Small intestine (tissue), 7 donors: ENCODE results near the gene VEGFB. TPM values are rescaled to one million over a fixed set of nuclear protein-coding genes. Genes with fewer than 3 reads are reported as not detected.

Experiments
- DNase-seq, 2 donors: peaks; one replicate each; pipeline versions ENCODE4 v3.0.0 to v3.0.0-alpha.2; 2013
- FAIRE-seq: peaks from 2 replicates; lab custom pipeline; 2012; peaks lifted over from hg19 to GRCh38; lab: Jason Lieb, UNC
- H3K27ac ChIP-seq, 3 donors: one replicate each; pipeline ENCODE4 v1.5.1; 2013; ENCODE audit warnings: low read length in 2 of 3, mild to moderate bottlenecking in 2 of 3, control low read depth in 1 of 3, inconsistent platforms in 1 of 3, low read depth in 1 of 3, moderate library complexity in 1 of 3
- H3K27me3 ChIP-seq, 3 donors: one replicate each; pipeline ENCODE4 v1.6.1; 2013; ENCODE audit warnings: low read length in 3 of 3, inconsistent platforms in 1 of 3; ENCODE audit not compliant: control insufficient read depth in 3 of 3, insufficient read depth in 3 of 3
- H3K36me3 ChIP-seq, 3 donors: one replicate each; pipeline ENCODE4 v1.6.1; 2013; ENCODE audit warnings: low read length in 3 of 3, inconsistent platforms in 1 of 3, low read depth in 1 of 3, mild to moderate bottlenecking in 1 of 3, moderate library complexity in 1 of 3; ENCODE audit not compliant: control insufficient read depth in 3 of 3, insufficient read depth in 2 of 3
- H3K4me1 ChIP-seq, 3 donors: one replicate each; pipeline ENCODE4 v1.6.1; 2013; ENCODE audit warnings: low read length in 2 of 3, inconsistent platforms in 1 of 3, low read depth in 1 of 3, mild to moderate bottlenecking in 1 of 3, moderate library complexity in 1 of 3; ENCODE audit not compliant: control insufficient read depth in 3 of 3, insufficient read depth in 2 of 3
- H3K4me3 ChIP-seq, 3 donors: one replicate each; pipeline ENCODE4 v1.5.1; 2013; ENCODE audit warnings: low read length in 3 of 3, control low read depth in 1 of 3, inconsistent platforms in 1 of 3, low read depth in 1 of 3, mild to moderate bottlenecking in 1 of 3, moderate library complexity in 1 of 3
- H3K9me3 ChIP-seq, 2 donors: one replicate each; pipeline ENCODE4 v1.6.1; 2013; ENCODE audit warnings: low read depth in 1 of 2, low read length in 1 of 2; ENCODE audit not compliant: control insufficient read depth in 2 of 2, insufficient read depth in 1 of 2
- WGBS, 3 donors: extraction: QIAGEN DNeasy Blood & Tissue Kit; methylation state at CpG; one replicate each; pipeline ENCODE4 v1.1.7; 2013; 5-methylcytosine and 5-hydroxymethylcytosine counted together
- polyA plus RNA-seq, 4 donors: library from polyadenylated mRNA; stranded (reverse) in 3 of 4; unstranded in 1 of 4; fragments of 200-250 nt in 3 of 4; fragments of 120-200 nt in 1 of 4; gene quantifications; one replicate each; pipeline versions ENCODE4 v1.2.1 to v1.2.3, GENCODE V29; 2013
- donor health status: healthy with polysubstance abuse.
- donor health status: control.
- donor health status: control.
- donor health status: Bipolar disorder and iron deficiency.
- donor health status: healthy.

Gene VEGFB
- polyA plus RNA-seq, 4 donors, result 34.8 to 109 (median 48.1) TPM

DNA sequence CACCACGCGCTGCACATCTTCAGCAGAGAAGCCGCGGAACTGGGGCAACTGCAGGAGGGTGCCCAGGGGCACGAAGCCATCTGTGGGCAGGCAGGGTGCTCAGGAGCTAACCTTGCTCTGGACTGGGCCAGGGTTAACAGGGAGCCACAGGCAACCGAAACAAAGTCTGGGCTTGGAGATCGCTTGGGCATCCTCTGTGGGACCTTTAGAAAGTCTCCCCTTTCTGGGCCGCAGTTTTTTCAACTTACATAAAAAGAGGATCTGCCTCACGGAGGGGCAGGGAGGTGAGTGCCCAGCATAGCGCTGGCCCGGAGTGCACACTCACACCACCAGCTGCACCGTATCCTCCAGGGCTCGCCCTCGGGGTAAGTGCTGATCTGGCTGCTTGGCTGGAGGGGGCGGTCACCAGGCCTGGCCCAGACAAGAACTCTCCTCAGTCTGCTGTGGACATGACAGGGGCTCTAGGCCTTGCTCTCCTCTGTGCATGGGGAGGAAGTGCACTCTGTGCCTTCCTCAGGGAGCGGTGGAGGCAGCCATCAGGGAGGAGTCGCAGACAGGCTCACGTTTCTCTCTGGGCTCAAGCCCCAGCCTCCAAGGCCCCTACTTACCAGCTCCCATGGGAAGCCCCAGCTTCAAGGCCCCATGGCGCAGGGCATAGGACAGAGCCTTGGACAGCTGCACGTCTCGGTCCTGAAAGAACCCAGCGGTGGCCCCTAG is 9.3 kb upstream of the VEGFB start:
- FAIRE-seq (no peak), DNase-seq (no peak)
- Histone ChIP-seq H3K27me3 (no peaks in the 10 kb centered on the region), H3K9me3 (no peaks in the 10 kb centered on the region), H3K4me1 (peaks cover 0 to 30% (median 3%) of the 10 kb centered on the region in 3 donors), H3K4me3 (peak overlapping the region in 2 of 3 donors; percentile 73 to 83), H3K36me3 (peaks cover 0 to 38% (median 2%) of the 10 kb centered on the region in 3 donors), H3K27ac (peak overlapping the region; percentile 57 to 82 (median 62))
- 59 to 60% (median 59%) methylated on average over 22 of the region's 22 CpGs for whole genome bisulfite sequencing, 3 donors

GRCh38 chr11:64225608-64226506 is 8.5 kb upstream of the VEGFB start, which contains the start of the genes NUDT22 and TRPT1:
TSS of gene NUDT22 (plus strand) at chr11:64226274. CDS start at chr11:64226653, 379 bp downstream.
TSS of gene TRPT1 (minus strand) at chr11:64226186. CDS start at chr11:64225860, 326 bp downstream.
- Histone ChIP-seq H3K36me3 (peaks cover 0 to 30% (median 0%) of the 10 kb centered on the region in 3 donors), H3K9me3 (no peaks in the 10 kb centered on the region), H3K27ac (peak within 1 kb of the TSS; percentile 67 to 89 (median 82)), H3K4me1 (peaks cover 0 to 31% (median 3%) of the 10 kb centered on the region in 3 donors), H3K27me3 (no peaks in the 10 kb centered on the region), H3K4me3 (peak within 1 kb of the TSS; percentile 59 to 83 (median 73))
- DNase-seq, result peak; percentile 91 to 95
- WGBS, 3 donors, result 0% methylated on average over 49 to 54 of the region's 54 CpGs
- FAIRE-seq, result no peak

DNA sequence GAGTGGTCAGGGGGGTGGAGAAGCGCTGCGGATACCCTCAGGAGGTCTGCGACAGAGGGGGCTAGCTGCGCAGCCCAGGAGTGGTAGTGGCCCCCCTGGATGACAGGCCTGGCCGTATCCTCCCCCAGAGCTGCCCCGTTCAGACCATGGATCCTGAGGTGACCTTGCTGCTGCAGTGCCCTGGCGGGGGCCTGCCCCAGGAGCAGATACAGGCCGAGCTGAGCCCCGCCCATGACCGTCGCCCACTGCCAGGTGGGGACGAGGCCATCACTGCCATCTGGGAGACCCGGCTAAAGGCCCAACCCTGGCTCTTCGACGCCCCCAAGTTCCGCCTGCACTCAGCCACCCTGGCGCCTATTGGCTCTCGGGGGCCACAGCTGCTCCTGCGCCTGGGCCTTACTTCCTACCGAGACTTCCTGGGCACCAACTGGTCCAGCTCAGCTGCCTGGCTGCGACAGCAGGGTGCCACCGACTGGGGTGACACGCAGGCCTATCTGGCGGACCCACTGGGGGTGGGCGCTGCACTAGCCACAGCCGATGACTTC is 7.8 kb upstream of the VEGFB start:
- Histone ChIP-seq H3K9me3 (no peaks in the 10 kb centered on the region), H3K4me1 (peaks cover 0 to 36% (median 3%) of the 10 kb centered on the region in 3 donors), H3K36me3 (peaks cover 0 to 24% (median 0%) of the 10 kb centered on the region in 3 donors), H3K27me3 (no peaks in the 10 kb centered on the region), H3K4me3 (peak overlapping the region; percentile 59 to 83 (median 73)), H3K27ac (peak overlapping the region; percentile 67 to 89 (median 82))
- FAIRE-seq (no peak), DNase-seq (peak; percentile 73 to 74)
- 1 to 7% (median 4%) methylated on average over 24 to 26 of the region's 26 CpGs for WGBS, 3 donors

DNA sequence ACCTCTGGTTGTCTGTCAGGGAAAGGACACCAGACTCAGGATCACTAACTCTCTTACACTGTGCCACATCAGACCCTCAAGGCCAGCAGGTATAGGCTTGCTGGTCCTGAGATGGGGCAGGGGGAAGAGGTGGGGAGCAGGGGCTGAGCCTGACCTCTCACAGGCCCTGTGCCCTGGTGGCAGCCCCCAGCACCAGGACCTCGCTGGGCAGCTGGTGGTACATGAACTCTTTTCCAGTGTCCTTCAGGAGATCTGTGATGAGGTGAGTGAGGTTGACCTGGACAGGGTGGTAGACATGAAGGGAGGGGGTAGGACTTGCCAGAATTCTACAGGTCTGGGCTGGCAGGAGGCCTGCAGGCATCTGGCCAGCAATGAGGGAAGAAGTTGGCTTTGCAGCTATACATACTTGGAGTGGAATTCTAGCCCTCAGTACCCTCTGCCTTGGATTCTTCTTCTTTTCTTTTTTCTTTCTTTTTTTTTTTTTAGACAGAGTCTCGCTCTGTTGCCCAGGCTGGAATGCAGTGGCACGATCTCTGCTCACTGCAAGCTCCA is 6.9 kb upstream of the VEGFB start:
- DNase-seq (no peak), FAIRE-seq (no peak)
- 79 to 84% (median 82%) methylated on average over 3 of the region's 3 CpGs for WGBS, 3 donors
- H3K9me3 ChIP-seq, result no peaks in the 10 kb centered on the region
- peaks cover 0 to 42% (median 3%) of the 10 kb centered on the region in 3 donors for H3K4me1 ChIP-seq
- H3K4me3 ChIP-seq, result peak overlapping the region in 2 of 3 donors; percentile 73 to 83
- H3K36me3 ChIP-seq, result peaks cover 0 to 28% (median 0%) of the 10 kb centered on the region in 3 donors
- H3K27ac ChIP-seq, result peak overlapping the region in 1 of 3 donors; percentile 82
- H3K27me3 ChIP-seq, result no peaks in the 10 kb centered on the region

DNA sequence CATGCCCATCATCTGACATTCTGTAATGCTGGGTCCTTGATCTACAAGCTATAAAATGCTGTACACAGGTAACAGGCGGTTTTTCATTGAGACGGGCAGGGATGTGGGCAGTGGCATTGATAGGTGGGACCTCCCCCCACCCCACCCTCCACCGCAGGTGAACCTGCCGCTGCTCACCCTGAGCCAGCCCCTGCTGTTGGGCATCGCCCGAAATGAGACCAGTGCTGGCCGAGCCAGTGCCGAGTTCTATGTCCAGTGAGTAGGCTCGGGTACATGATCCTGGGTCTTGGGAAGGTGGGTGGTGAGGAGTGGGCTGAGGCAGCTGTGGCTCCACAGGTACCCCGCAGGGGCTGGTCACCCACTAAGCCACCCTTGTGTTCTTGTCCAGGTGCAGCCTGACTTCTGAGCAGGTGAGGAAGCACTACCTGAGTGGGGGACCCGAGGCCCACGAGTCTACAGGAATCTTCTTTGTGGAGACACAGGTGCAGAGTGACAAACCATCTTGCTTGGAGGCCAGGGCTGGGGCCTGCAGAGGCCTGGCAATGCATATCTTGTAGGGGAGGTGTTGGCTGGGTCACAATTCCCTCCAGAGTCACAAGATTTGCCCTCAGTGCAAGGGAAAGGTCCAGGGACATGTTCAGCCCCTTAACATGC is 5.2 kb upstream of the VEGFB start:
- Histone ChIP-seq H3K36me3 (peaks cover 0 to 15% (median 0%) of the 10 kb centered on the region in 3 donors), H3K4me3 (peak overlapping the region in 1 of 3 donors; percentile 81), H3K27me3 (no peaks in the 10 kb centered on the region), H3K27ac (peak overlapping the region; percentile 58 to 97 (median 86)), H3K4me1 (peaks cover 0 to 50% (median 3%) of the 10 kb centered on the region in 3 donors), H3K9me3 (no peaks in the 10 kb centered on the region)
- FAIRE-seq (no peak), DNase-seq (peak in 1 of 2 donors; percentile 55)
- WGBS, 3 donors, result 83 to 87% (median 84%) methylated on average over 12 of the region's 12 CpGs

DNA sequence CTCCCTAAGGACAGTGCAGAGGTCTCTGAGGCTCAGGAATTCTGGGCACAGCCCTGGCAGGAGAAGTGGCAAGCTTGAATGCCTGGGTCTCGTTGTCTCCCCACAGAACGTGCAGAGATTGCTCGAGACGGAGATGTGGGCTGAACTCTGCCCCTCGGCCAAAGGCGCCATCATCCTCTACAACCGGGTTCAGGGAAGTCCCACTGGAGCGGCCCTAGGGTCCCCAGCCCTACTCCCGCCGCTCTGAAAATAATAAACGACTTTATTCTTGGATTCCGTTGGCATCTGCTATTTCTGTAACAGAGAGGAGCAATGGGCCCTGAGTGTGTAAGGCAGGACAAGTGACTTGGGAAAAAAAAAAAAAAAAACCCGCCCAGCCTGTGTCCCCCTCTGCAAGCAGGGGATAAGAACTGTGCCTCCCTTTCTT is 4.6 kb upstream of the VEGFB start:
- WGBS, 3 donors, result 25 to 33% (median 29%) methylated on average over 13 of the region's 13 CpGs
- peak overlapping the region; percentile 58 to 97 (median 86) for H3K27ac ChIP-seq

GRCh38 chr11:64230171-64230984 is 4.0 kb upstream of the VEGFB start, which contains the start of gene DNAJC4:
TSS of gene DNAJC4 (plus strand) at chr11:64230548. CDS start at chr11:64230855, 307 bp downstream.
- Histone ChIP-seq H3K27me3 (no peaks in the 10 kb centered on the region), H3K4me3 (peak within 1 kb of the TSS; percentile 73 to 81 (median 78)), H3K4me1 (peaks cover 0 to 50% (median 2%) of the 10 kb centered on the region in 3 donors), H3K36me3 (peaks cover 0 to 12% (median 0%) of the 10 kb centered on the region in 3 donors), H3K27ac (peak within 1 kb of the TSS; percentile 83 to 97 (median 86)), H3K9me3 (no peaks in the 10 kb centered on the region)
- FAIRE-seq, result no peak
- 0% methylated on average over 48 to 62 of the region's 62 CpGs for WGBS, 3 donors
- peak; percentile 96 for DNase-seq

More for the DNA sequence above, 4.6 kb upstream of the VEGFB start:
- peak overlapping the region; percentile 51 to 81 (median 73) for H3K4me3 ChIP-seq
- no peaks in the 10 kb centered on the region for H3K27me3 ChIP-seq
- no peaks in the 10 kb centered on the region for H3K9me3 ChIP-seq
- DNase-seq, result peak in 1 of 2 donors; percentile 57
- no peak for FAIRE-seq
- H3K36me3 ChIP-seq, result peaks cover 0 to 10% (median 0%) of the 10 kb centered on the region in 3 donors
- H3K4me1 ChIP-seq, result peaks cover 0 to 50% (median 3%) of the 10 kb centered on the region in 3 donors
